ENCODE measurements around the gene SYMPK. TPM values are rescaled to one million over a fixed set of nuclear protein-coding genes. Genes with fewer than 3 reads are reported as not detected.

SYMPK gene
- total RNA-seq, 4 donors from 2014 or later: 44.0 to 158 (median 90.3) TPM

- TF ChIP-seq CTCF (IDR thresholded peaks at IDR 0.05): no peak
- TF ChIP-seq POLR2A (IDR thresholded peaks at IDR 0.05): no peak
- no peak for DNase-seq
- H3K36me3 ChIP-seq: peaks cover 0 to 58% (median 0%) of the 10 kb centered on the region in 3 donors
Observed at GRCh38 chr19:45789035-45789786, 73.7 kb downstream of the SYMPK start.

GRCh38 chr19:45786533-45786894 lies 76.4 kb downstream of the SYMPK start:
- TF ChIP-seq CTCF (IDR thresholded peaks at IDR 0.05): no peak
- TF ChIP-seq POLR2A (IDR thresholded peaks at IDR 0.05): no peak
- H3K9me3 ChIP-seq: no peaks in the 10 kb centered on the region
- H3K4me3 ChIP-seq: no peak overlapping the region
- no peak overlapping the region for H3K27ac ChIP-seq
- H3K4me1 ChIP-seq: peaks cover 2 to 29% (median 5%) of the 10 kb centered on the region in 4 donors
- H3K27me3 ChIP-seq: no peaks in the 10 kb centered on the region
- peaks cover 0 to 58% (median 0%) of the 10 kb centered on the region in 3 donors for H3K36me3 ChIP-seq
- no peak for DNase-seq

More at GRCh38 chr19:45789035-45789786, 73.7 kb downstream of the SYMPK start:
- H3K9me3 ChIP-seq: no peaks in the 10 kb centered on the region
- H3K4me3 ChIP-seq: no peak overlapping the region
- no peaks in the 10 kb centered on the region for H3K27me3 ChIP-seq
- H3K4me1 ChIP-seq: peaks cover 4 to 20% (median 15%) of the 10 kb centered on the region in 4 donors
- H3K27ac ChIP-seq: no peak overlapping the region

- Histone ChIP-seq H3K4me1 (peaks cover 0 to 29% (median under 1%) of the 10 kb centered on the region in 4 donors), H3K4me3 (no peak overlapping the region), H3K36me3 (peaks cover 0 to 58% (median 0%) of the 10 kb centered on the region in 3 donors), H3K9me3 (no peaks in the 10 kb centered on the region), H3K27me3 (no peaks in the 10 kb centered on the region), H3K27ac (no peak overlapping the region)
- TF ChIP-seq POLR2A (IDR thresholded peaks at IDR 0.05): no peak
- TF ChIP-seq CTCF (IDR thresholded peaks at IDR 0.05): no peak
- DNase-seq: peak in 1 of 3 donors; percentile 46
Observed at GRCh38 chr19:45785781-45786532, 77.0 kb downstream of the SYMPK start.

- peaks cover 0 to 51% (median 0%) of the 10 kb centered on the region in 3 donors for H3K36me3 ChIP-seq
- no peaks in the 10 kb centered on the region for H3K9me3 ChIP-seq
- TF ChIP-seq CTCF (IDR thresholded peaks at IDR 0.05): no peak
- TF ChIP-seq POLR2A (IDR thresholded peaks at IDR 0.05): no peak
- peak overlapping the region in 1 of 4 donors; percentile 88 for H3K27ac ChIP-seq
- H3K4me1 ChIP-seq: peaks cover 0 to 29% (median under 1%) of the 10 kb centered on the region in 4 donors
- H3K4me3 ChIP-seq: no peak overlapping the region
- H3K27me3 ChIP-seq: no peaks in the 10 kb centered on the region
- peak in 1 of 3 donors; percentile 35 for DNase-seq
Observed at GRCh38 chr19:45785097-45785496, 77.8 kb downstream of the SYMPK start.

- Histone ChIP-seq H3K27me3 (no peaks in the 10 kb centered on the region), H3K36me3 (peaks cover 0 to 41% (median 0%) of the 10 kb centered on the region in 3 donors), H3K27ac (peak overlapping the region; percentile 10 to 88 (median 71)), H3K4me1 (peaks cover 0 to 37% (median 10%) of the 10 kb centered on the region in 4 donors), H3K9me3 (no peaks in the 10 kb centered on the region), H3K4me3 (no peak overlapping the region)
- TF ChIP-seq CTCF (IDR thresholded peaks at IDR 0.05): no peak
- TF ChIP-seq POLR2A (IDR thresholded peaks at IDR 0.05): no peak
- no peak for DNase-seq
Observed at GRCh38 chr19:45784096-45784495, 78.9 kb downstream of the SYMPK start.

All from Peyer's patch (tissue), 4 donors.